ENCODE measurements around the gene ATG13. TPM values are rescaled to one million over a fixed set of nuclear protein-coding genes. Genes with fewer than 3 reads are reported as not detected.
A peak's percentile ranks its signal among the peaks of the same experiment; 100 is the strongest.
"Not testable (repeated sequence)": the region's sequence is repeated elsewhere in the genome, so short reads cannot be mapped to it uniquely, and the experiment has no call there.

ATG13 gene
- total RNA-seq, 3 donors from 2014 or later, result 84.2 to 113 (median 87.5) TPM

DNA sequence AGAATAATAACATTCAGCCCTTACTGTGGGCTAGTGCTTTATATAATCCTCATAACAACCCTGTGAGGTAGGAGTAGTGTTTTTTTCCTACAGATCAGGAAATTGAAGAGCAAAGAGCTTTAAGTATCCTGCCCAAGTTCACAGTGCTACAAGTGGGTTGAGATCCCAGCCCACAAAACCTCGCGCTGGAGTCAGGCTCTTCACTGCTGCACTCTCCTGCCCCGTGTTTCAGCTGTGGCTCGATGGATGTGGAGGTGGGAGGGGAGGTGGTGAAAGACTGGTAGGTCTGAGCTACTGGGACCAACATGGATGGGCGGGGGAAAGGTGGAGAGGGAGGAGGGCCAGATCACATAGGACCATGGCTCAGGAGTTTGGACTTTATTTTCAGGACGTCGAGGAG lies 89.5 kb downstream of the ATG13 start:
- Histone ChIP-seq H3K4me1 (peaks cover 0 to under 1% of the 10 kb centered on the region in 2 donors), H3K27me3 (no peaks in the 10 kb centered on the region), H3K9me3 (no peaks in the 10 kb centered on the region), H3K4me3 (no peak overlapping the region), H3K27ac (no peak overlapping the region), H3K36me3 (peaks cover 20% of the 10 kb centered on the region)
- intact Hi-C loops (cut with DNase I; ENCODE audit: low total_unique reads), result no loop called here
- TF ChIP-seq, protein P1, sequence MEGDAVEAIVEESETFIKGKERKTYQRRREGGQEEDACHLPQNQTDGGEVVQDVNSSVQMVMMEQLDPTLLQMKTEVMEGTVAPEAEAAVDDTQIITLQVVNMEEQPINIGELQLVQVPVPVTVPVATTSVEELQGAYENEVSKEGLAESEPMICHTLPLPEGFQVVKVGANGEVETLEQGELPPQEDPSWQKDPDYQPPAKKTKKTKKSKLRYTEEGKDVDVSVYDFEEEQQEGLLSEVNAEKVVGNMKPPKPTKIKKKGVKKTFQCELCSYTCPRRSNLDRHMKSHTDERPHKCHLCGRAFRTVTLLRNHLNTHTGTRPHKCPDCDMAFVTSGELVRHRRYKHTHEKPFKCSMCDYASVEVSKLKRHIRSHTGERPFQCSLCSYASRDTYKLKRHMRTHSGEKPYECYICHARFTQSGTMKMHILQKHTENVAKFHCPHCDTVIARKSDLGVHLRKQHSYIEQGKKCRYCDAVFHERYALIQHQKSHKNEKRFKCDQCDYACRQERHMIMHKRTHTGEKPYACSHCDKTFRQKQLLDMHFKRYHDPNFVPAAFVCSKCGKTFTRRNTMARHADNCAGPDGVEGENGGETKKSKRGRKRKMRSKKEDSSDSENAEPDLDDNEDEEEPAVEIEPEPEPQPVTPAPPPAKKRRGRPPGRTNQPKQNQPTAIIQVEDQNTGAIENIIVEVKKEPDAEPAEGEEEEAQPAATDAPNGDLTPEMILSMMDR (IDR thresholded peaks at IDR 0.05), result no peak
- no peak for TF ChIP-seq POLR2A (IDR thresholded peaks at IDR 0.05)
- TF ChIP-seq POLR2AphosphoS5 (IDR thresholded peaks at IDR 0.05), result no peak
- no peak for DNase-seq (ENCODE audit: low spot score in 2 of 2)

DNA sequence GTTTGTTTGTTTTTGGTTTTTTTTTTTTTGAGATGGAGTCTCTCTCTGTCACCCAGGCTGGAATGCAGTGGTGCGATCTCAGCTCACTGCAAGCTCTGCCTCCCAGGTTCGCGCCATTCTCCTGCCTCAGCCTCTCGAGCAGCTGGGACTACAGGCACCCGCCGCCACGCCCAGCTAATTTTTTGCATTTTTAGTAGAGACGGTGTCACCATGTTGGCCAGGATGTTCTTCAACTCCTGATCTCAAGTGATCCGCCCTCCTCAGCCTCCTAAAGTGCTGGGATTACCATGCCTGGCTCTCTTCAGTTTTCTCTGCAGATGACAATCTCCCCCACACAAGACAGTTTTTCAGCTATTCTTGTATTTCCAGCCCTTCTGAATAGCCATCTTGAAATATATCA lies 92.0 kb downstream of the ATG13 start:
- H3K4me1 ChIP-seq; H3K9me3 ChIP-seq; intact Hi-C loops (cut with DNase I; ENCODE audit: low total_unique reads); DNase-seq (ENCODE audit: low spot score in 2 of 2); H3K27me3 ChIP-seq; H3K27ac ChIP-seq; H3K4me3 ChIP-seq: not testable (repeated sequence)
- H3K36me3 ChIP-seq, result peaks cover 15% of the 10 kb centered on the region

DNA sequence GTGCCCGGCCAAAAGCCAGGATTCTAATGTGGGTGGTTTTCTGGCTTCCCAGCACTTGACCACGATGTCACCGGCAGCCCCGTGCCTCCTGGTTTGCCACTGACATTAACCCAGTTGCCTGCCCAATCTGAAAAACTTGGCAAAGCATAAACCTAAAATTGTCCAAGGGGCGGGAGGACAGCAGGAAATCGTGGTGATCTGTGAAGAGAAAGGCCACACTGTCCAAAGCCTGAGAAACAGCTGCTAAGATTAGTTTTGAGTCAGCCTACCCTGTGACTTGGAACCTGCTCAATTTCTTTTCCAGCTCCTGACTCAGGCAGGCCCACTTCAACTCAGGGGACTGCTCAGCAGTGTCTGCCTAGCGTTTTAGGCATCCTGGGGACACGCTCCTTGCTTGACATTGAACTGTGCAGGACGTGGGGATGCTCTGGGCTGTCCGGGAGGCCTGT lies 93.5 kb downstream of the ATG13 start:
- TF ChIP-seq POLR2AphosphoS5 (IDR thresholded peaks at IDR 0.05), result peak in 2 of 3 donors; percentile 9 to 15
- TF ChIP-seq, protein P1 (IDR thresholded peaks at IDR 0.05), result no peak
- TF ChIP-seq POLR2A (IDR thresholded peaks at IDR 0.05), result no peak
- H3K36me3 ChIP-seq, result peaks cover under 1% of the 10 kb centered on the region
- H3K4me1 ChIP-seq, result no peaks in the 10 kb centered on the region
- DNase-seq (ENCODE audit: low spot score in 2 of 2), result no peak
- peak overlapping the region in 1 of 3 donors; percentile 11 for H3K4me3 ChIP-seq
- H3K27me3 ChIP-seq, result no peaks in the 10 kb centered on the region
- peak overlapping the region; percentile 80 to 93 for H3K27ac ChIP-seq
- intact Hi-C loops (cut with DNase I; ENCODE audit: low total_unique reads), result no loop called here
- no peaks in the 10 kb centered on the region for H3K9me3 ChIP-seq

DNA sequence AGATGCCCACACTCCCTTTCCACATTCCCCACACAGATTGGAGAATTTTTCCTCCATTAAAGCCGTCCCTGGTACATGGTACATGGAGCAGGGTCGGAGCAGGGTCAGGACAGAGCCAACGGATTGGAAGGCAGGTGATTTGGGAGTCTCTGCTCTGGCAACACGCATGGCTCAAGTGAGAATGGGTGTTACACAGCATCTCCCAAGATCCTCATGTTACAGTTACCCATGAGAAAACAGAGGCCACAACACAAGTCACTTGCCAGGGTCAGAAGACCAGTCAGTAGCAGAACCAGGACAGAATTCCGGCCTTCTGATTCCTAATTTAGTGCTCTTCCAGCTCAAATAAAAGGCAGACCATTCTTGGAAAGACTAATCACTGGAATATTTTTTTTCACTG lies 94.0 kb downstream of the ATG13 start:
- DNase-seq (ENCODE audit: low spot score in 2 of 2), result no peak
- Histone ChIP-seq H3K4me3 (peak overlapping the region in 1 of 3 donors; percentile 11), H3K4me1 (no peaks in the 10 kb centered on the region), H3K27ac (peak overlapping the region; percentile 80 to 93), H3K27me3 (no peaks in the 10 kb centered on the region), H3K36me3 (no peaks in the 10 kb centered on the region), H3K9me3 (no peaks in the 10 kb centered on the region)
- intact Hi-C loops (cut with DNase I; ENCODE audit: low total_unique reads), result no loop called here
- TF ChIP-seq, protein P1 (IDR thresholded peaks at IDR 0.05), result no peak
- TF ChIP-seq POLR2AphosphoS5 (IDR thresholded peaks at IDR 0.05) (no peak), POLR2A (IDR thresholded peaks at IDR 0.05) (no peak)

DNA sequence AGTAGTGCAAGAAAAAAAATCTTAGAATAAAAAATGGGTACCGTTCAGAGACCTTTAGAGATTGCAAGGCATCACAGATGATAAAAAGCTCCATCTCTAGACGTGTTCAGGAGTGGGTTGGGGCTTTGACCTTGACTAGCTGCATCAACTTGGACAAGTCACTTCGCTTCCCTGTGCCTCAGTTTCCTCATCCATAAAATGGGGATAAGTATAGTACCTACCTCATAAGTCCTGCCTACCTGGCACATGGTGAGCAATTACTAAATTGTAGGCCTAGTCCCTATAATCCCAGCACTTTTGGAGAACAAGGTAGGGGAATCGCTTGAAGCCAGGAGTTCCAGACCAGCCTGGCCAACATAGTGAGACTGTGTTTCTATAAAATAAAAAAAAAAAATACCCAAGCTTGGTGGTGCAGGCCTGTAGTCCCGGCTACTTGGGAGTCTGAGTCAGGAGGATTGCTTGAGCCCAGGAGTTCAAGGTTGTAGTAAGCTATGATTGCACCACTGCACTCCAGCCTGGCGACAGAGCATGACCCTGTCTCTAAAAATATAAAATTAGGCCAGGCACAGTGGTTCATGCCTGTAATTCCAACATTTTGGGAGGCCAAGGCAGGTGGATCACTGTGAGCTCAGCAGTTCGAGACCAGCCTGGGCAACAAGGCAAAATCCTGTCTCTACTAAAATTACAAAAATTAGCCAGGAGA lies 95.7 kb downstream of the ATG13 start:
- Histone ChIP-seq H3K4me3 (no peak overlapping the region), H3K9me3 (no peaks in the 10 kb centered on the region), H3K27ac (no peak overlapping the region), H3K27me3 (no peaks in the 10 kb centered on the region), H3K4me1 (no peaks in the 10 kb centered on the region), H3K36me3 (no peaks in the 10 kb centered on the region)
- TF ChIP-seq POLR2A (IDR thresholded peaks at IDR 0.05) (no peak), POLR2AphosphoS5 (IDR thresholded peaks at IDR 0.05) (no peak)
- TF ChIP-seq, protein P1 (IDR thresholded peaks at IDR 0.05), result no peak
- intact Hi-C loops (cut with DNase I; ENCODE audit: low total_unique reads), result no loop called here
- DNase-seq (ENCODE audit: low spot score in 2 of 2), result no peak

DNA sequence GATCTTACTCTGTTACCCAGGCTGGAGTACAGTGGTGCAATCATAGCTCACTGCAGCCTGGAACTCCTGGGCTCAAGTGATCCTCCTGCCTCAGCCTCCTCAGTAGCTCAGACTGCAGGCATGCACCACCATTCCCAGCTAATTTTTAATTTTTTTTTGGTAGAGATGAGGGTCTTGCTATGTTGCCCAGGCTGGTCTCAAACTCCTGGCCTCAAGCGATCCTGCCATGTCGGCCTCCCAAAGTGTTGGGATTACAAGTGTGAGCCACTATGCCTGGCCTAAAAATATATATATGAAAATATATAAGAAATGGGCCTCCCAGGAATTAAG lies 100.4 kb downstream of the ATG13 start:
- intact Hi-C loops (cut with DNase I; ENCODE audit: low total_unique reads); H3K27me3 ChIP-seq; H3K36me3 ChIP-seq; H3K4me3 ChIP-seq; H3K4me1 ChIP-seq; DNase-seq (ENCODE audit: low spot score in 2 of 2); H3K9me3 ChIP-seq; H3K27ac ChIP-seq: not testable (repeated sequence)
